ENCODE data around the gene RPL31.

RPL31 gene

GRCh38 chr2:100971221-100971620 lies 30.9 kb upstream of the RPL31 start:
- no peak overlapping the region for H3K4me3 ChIP-seq (ENCODE audit: low read depth, low read length)
- POLR2A ChIA-PET: no interaction called here
- no peak for DNase-seq (ENCODE audit: low read depth, low spot score)
- CTCF ChIA-PET: interaction anchor here (0.6 to 2.0 kb wide), 3 partner anchors 12 to 241 kb away, joined by 4 to 5 read pairs (median 5); no protein-coding TSS in a partner anchor
- no peak for TF ChIP-seq CTCF (IDR thresholded peaks at IDR 0.05; ENCODE audit: insufficient read depth, low read length, missing control alignments)

GRCh38 chr2:100972452-100972851 lies 29.6 kb upstream of the RPL31 start:
- no peak for DNase-seq (ENCODE audit: low read depth, low spot score)
- H3K4me3 ChIP-seq (ENCODE audit: low read depth, low read length): no peak overlapping the region
- ChIA-PET POLR2A (no interaction called here), CTCF (interaction anchor here (0.7 to 1.9 kb wide), 4 partner anchors 10 to 243 kb away, joined by 3 to 9 read pairs (median 4); no protein-coding TSS in a partner anchor)
- TF ChIP-seq CTCF (IDR thresholded peaks at IDR 0.05; ENCODE audit: insufficient read depth, low read length, missing control alignments): no peak

GRCh38 chr2:100974712-100975520 lies 27.2 kb upstream of the RPL31 start:
- CTCF ChIA-PET: interaction anchor here (2.5 kb wide), 1 partner anchor 11 kb away, joined by 10 read pairs; no protein-coding TSS in a partner anchor
- no peak for TF ChIP-seq CTCF (IDR thresholded peaks at IDR 0.05; ENCODE audit: insufficient read depth, low read length, missing control alignments)
- POLR2A ChIA-PET: no interaction called here
- no peak for DNase-seq (ENCODE audit: low read depth, low spot score)
- no peak overlapping the region for H3K4me3 ChIP-seq (ENCODE audit: low read depth, low read length)

- CTCF ChIA-PET: interaction anchor here (2.5 kb wide), 1 partner anchor 10 kb away, joined by 10 read pairs; no protein-coding TSS in a partner anchor
- POLR2A ChIA-PET: no interaction called here
- no peak for DNase-seq (ENCODE audit: low read depth, low spot score)
- TF ChIP-seq CTCF (IDR thresholded peaks at IDR 0.05; ENCODE audit: insufficient read depth, low read length, missing control alignments): no peak
- H3K4me3 ChIP-seq (ENCODE audit: low read depth, low read length): no peak overlapping the region
These were observed 26.6 kb upstream of the RPL31 start for GRCh38 chr2:100975521-100975785.

- ChIA-PET POLR2A (interaction anchor here (0.6 kb wide), 1 partner anchor 157 kb away, joined by 3 read pairs; no protein-coding TSS in a partner anchor), CTCF (interaction anchor here (1.1 to 2.5 kb wide), 3 partner anchors 9 to 246 kb away, joined by 3 to 10 read pairs (median 10); no protein-coding TSS in a partner anchor)
- no peak overlapping the region for H3K4me3 ChIP-seq (ENCODE audit: low read depth, low read length)
- TF ChIP-seq CTCF (IDR thresholded peaks at IDR 0.05; ENCODE audit: insufficient read depth, low read length, missing control alignments): no peak
- DNase-seq (ENCODE audit: low read depth, low spot score): no peak
These were observed 26.0 kb upstream of the RPL31 start for GRCh38 chr2:100976061-100976460.

- no peak overlapping the region for H3K4me3 ChIP-seq (ENCODE audit: low read depth, low read length)
- ChIA-PET POLR2A (interaction anchor here (0.6 to 0.7 kb wide), 2 partner anchors 19 to 158 kb away, joined by 3 read pairs; no protein-coding TSS in a partner anchor), CTCF (interaction anchor here (0.7 to 2.5 kb wide), 5 partner anchors 9 to 247 kb away, joined by 3 to 10 read pairs (median 4); no protein-coding TSS in a partner anchor)
- TF ChIP-seq CTCF (IDR thresholded peaks at IDR 0.05; ENCODE audit: insufficient read depth, low read length, missing control alignments): no peak
- no peak for DNase-seq (ENCODE audit: low read depth, low spot score)
These were observed 25.3 kb upstream of the RPL31 start for GRCh38 chr2:100976645-100977391.
